MCF 10A (cell line): ENCODE results near the gene OR52K1. TPM values are rescaled to one million over a fixed set of nuclear protein-coding genes. Genes with fewer than 3 reads are reported as not detected.

Source experiments
- BruUV-seq: library from RNA; stranded (reverse); fragments of 400-500 nt; replicated peaks from 2 replicates; lab custom pipeline; 2021; lab: Mats Ljungman, UMichigan
- CTCF ChIA-PET: fragments of 300-600 bp; sonication (Branson Sonifier 250); formaldehyde crosslinking; extraction: SDS; loops from one replicate; lab custom pipeline; 2021; ENCODE audit warnings: antibody characterized with exemption, inconsistent platforms; lab: Yijun Ruan, JAX
- POLR2A ChIA-PET: fragments of 300-600, 350-650 bp; sonication (Branson Sonifier 250); formaldehyde crosslinking; extraction: SDS; loops from one replicate; lab custom pipeline; 2020; ENCODE audit warnings: antibody characterized with exemption, inconsistent platforms; lab: Yijun Ruan, JAX
- DNase-seq: peaks from one replicate; pipeline ENCODE4 v3.0.0-alpha.2; 2018; ENCODE audit not compliant: unreplicated experiment
- H3K27ac Mint-ChIP-seq: one replicate; pipeline ENCODE4 v1.8.0; 2022; ENCODE audit warnings: mild to moderate bottlenecking, low read depth, mixed read lengths; ENCODE audit not compliant: unreplicated experiment
- H3K27me3 Mint-ChIP-seq: one replicate; pipeline ENCODE4 v1.8.0; 2022; ENCODE audit warnings: mixed read lengths; ENCODE audit not compliant: insufficient read depth, unreplicated experiment
- H3K36me3 Mint-ChIP-seq: one replicate; pipeline ENCODE4 v1.8.0; 2022; ENCODE audit warnings: mild to moderate bottlenecking, moderate library complexity, mixed read lengths; ENCODE audit not compliant: insufficient read depth, unreplicated experiment
- H3K4me1 Mint-ChIP-seq: one replicate; pipeline ENCODE4 v1.8.0; 2022; ENCODE audit warnings: mixed read lengths; ENCODE audit not compliant: insufficient read depth, unreplicated experiment
- H3K4me3 Mint-ChIP-seq: one replicate; pipeline ENCODE4 v1.8.0; 2022; ENCODE audit warnings: mild to moderate bottlenecking, moderate library complexity, mixed read lengths; ENCODE audit not compliant: unreplicated experiment
- H3K9me3 Mint-ChIP-seq: one replicate; pipeline ENCODE4 v1.8.0; 2022; ENCODE audit warnings: mixed read lengths; ENCODE audit not compliant: unreplicated experiment
- intact Hi-C: fragments of 100-400 bp; cut with micrococcal nuclease; formaldehyde crosslinking; loops from 2 replicates; pipeline ENCODE4 v1.14.1; 2022
- total RNA-seq: library from RNA; stranded (reverse); gene quantifications from 2 replicates; pipeline ENCODE4 v1.2.3, GENCODE V29; 2022
- TF ChIP-seq, protein P1 (sequence below): fragments of 200-600 bp; IDR thresholded peaks from one replicate; pipeline ENCODE4 v1.8.0; 2022; ENCODE audit warnings: antibody characterized with exemption, mild to moderate bottlenecking; ENCODE audit not compliant: unreplicated experiment

Gene OR52K1
- total RNA-seq, 1 experiment from 2014 or later: not detected

DNA sequence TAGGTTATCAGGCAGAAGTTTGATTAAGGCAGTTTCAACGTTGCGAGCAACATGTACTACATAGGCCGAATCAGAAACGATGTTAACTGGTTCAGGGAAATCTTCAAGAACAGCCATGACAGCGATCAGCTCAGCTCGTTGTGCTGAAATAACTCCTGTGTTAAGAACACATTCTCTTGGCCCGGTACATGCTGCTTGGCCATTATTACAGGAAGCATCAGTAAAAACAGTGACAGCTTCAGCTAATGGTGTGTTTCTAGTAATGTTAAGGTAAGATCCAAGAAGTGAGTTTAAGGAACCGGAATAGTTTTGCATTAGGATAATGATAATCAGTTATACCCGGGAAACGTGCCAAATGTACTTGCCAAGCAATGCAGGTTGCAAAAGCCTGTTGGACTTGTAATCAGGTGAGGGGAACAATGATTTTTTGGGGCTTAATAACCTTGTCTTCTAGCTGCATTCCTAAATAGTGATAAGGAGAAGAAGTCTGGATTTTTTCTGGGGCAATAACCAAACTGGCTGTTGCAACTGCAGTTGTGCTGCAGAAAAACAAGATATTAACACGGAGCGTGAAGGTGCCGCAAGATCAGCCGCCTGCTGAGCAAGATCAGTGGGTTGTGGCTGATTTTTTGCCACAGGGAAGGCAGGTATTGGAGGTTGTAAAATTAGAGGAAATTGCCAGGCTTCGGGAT is 14.3 kb downstream of the OR52K1 start:
- BruUV-seq: no TSS peak
- CTCF ChIA-PET: interaction anchor here (0.7 to 12.3 kb wide), 3 partner anchors 42 to 318 kb away, joined by 3 to 316 read pairs (median 40); no protein-coding TSS in a partner anchor
- Mint-ChIP-seq H3K9me3 (no peaks in the 10 kb centered on the region), H3K36me3 (no peaks in the 10 kb centered on the region), H3K4me3 (no peak overlapping the region), H3K4me1 (no peaks in the 10 kb centered on the region), H3K27me3 (peaks cover 50% of the 10 kb centered on the region), H3K27ac (no peak overlapping the region)
- TF ChIP-seq, protein P1, sequence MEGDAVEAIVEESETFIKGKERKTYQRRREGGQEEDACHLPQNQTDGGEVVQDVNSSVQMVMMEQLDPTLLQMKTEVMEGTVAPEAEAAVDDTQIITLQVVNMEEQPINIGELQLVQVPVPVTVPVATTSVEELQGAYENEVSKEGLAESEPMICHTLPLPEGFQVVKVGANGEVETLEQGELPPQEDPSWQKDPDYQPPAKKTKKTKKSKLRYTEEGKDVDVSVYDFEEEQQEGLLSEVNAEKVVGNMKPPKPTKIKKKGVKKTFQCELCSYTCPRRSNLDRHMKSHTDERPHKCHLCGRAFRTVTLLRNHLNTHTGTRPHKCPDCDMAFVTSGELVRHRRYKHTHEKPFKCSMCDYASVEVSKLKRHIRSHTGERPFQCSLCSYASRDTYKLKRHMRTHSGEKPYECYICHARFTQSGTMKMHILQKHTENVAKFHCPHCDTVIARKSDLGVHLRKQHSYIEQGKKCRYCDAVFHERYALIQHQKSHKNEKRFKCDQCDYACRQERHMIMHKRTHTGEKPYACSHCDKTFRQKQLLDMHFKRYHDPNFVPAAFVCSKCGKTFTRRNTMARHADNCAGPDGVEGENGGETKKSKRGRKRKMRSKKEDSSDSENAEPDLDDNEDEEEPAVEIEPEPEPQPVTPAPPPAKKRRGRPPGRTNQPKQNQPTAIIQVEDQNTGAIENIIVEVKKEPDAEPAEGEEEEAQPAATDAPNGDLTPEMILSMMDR: no peak
- intact Hi-C loops: no loop called here
- DNase-seq: peak; percentile 23
- POLR2A ChIA-PET: interaction anchor here (0.7 kb wide), 1 partner anchor 528 kb away, joined by 3 read pairs; no protein-coding TSS in a partner anchor

DNA sequence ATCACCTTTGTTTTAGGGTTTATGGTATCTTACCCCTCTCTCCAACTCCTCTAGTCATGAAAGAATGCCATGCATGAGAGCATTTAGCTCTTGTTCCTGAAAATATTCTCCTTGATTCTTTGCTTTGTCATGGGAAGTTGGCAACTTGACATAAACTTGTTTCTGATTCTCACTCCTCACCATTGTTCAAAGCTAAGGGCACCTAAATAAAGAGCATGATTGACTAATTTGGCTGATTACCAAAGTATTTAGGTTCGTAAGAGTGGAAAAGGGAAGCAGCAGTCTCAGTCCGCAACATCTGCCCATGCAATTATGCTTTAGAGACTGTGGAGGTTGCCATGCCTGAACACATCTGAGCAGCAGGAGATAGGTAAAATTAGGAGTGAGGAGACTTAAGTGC is 26.4 kb downstream of the OR52K1 start:
- Mint-ChIP-seq H3K4me1 (no peaks in the 10 kb centered on the region), H3K27me3 (peaks cover 11% of the 10 kb centered on the region), H3K9me3 (no peaks in the 10 kb centered on the region), H3K36me3 (no peaks in the 10 kb centered on the region), H3K4me3 (no peak overlapping the region), H3K27ac (no peak overlapping the region)
- TF ChIP-seq, protein P1: no peak
- CTCF ChIA-PET: interaction anchor here (0.9 to 1.0 kb wide), 2 partner anchors 14 to 20 kb away, joined by 3 to 4 read pairs; no protein-coding TSS in a partner anchor
- DNase-seq: no peak
- intact Hi-C loops: no loop called here
- POLR2A ChIA-PET: no interaction called here
- BruUV-seq: no TSS peak

DNA sequence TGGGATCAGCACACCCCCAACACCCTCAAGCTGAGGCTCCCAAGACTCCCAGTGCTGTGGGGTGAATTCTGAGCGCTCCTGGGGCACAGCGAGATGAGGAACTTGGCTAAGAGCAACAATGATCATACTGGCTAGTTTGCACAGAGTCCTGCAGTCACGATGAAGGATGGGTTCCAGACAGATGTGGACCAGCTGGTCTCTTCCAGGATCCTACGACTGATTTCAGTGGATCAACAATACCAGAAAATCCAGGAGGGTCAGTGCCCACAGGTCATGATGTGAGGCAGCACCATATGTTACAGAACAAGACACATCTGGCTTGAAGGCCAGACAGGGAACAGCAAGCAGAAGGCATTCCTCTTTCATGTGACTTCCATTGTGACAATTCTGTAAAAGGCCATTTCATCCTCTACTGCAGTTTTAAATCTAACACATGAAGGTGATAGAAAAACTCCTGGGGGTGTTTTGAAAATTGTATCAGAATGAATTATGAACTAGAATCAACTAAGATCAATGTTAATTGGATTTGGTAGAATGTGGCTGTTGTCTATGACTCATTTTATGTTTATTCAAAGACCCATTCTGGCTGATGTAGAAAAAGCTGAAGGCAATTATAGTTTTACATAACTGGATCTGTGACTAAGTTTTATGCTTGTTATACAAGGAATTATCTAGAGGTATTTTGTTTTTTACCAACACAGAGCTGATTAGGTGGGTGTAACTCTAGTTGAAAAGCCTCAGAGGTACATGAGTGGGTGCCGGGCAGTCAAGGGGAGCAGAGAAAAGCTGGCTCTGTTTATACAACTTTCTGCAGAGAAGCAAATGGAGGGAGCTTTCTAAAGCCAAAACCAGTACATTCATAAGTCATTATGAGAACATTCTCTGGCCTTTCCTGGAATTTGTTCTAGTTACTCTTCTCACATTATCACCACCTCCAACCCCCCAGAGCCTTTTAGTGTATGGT is 29.1 kb downstream of the OR52K1 start:
- BruUV-seq: no TSS peak
- no peak for DNase-seq
- H3K27ac Mint-ChIP-seq: no peak overlapping the region
- intact Hi-C loops: no loop called here
- no peaks in the 10 kb centered on the region for H3K9me3 Mint-ChIP-seq
- ChIA-PET POLR2A (no interaction called here), CTCF (no interaction called here)
- peaks cover 11% of the 10 kb centered on the region for H3K27me3 Mint-ChIP-seq
- H3K4me1 Mint-ChIP-seq: no peaks in the 10 kb centered on the region
- TF ChIP-seq, protein P1: no peak
- no peaks in the 10 kb centered on the region for H3K36me3 Mint-ChIP-seq
- H3K4me3 Mint-ChIP-seq: no peak overlapping the region

DNA sequence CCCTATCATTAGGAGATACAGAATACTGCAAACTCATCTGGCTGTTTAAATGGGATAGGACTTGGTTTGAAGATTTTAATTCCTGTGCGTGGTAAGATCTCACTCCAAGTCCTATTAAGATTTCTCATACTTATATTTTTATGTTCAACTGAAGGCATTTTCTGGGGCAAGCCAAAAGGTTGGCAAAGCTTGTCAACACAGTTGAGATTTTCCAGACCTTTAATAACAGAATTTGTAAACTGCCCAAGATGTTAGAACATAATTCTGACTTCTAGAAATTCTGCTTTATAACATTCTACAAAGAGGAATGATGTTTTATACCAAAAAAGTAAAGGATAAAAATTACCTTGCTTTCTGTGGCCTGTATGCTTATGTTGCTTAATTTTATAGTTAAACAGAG is 31.8 kb downstream of the OR52K1 start:
- DNase-seq: no peak

More for the DNA sequence above, 31.8 kb downstream of the OR52K1 start:
- BruUV-seq: no TSS peak
- POLR2A ChIA-PET: no interaction called here
- Mint-ChIP-seq H3K27me3 (no peaks in the 10 kb centered on the region), H3K9me3 (no peaks in the 10 kb centered on the region), H3K27ac (no peak overlapping the region), H3K4me1 (no peaks in the 10 kb centered on the region), H3K36me3 (no peaks in the 10 kb centered on the region), H3K4me3 (no peak overlapping the region)
- CTCF ChIA-PET: interaction anchor here (1.4 kb wide), 1 partner anchor 19 kb away, joined by 5 read pairs; no protein-coding TSS in a partner anchor
- TF ChIP-seq, protein P1: no peak
- intact Hi-C loops: no loop called here
